GM10248 (cell line): ENCODE results near the gene SEMG1.

Source experiments
- CTCF ChIA-PET: fragments of 300-600 bp; sonication (Branson Sonifier 250); formaldehyde crosslinking; extraction: SDS; loops from one replicate; lab custom pipeline; 2021; ENCODE audit warnings: antibody characterized with exemption; lab: Yijun Ruan, JAX
- POLR2A ChIA-PET: fragments of 350-650 bp; sonication (Branson Sonifier 250); formaldehyde crosslinking; extraction: SDS; loops from one replicate; lab custom pipeline; 2020; ENCODE audit warnings: antibody characterized with exemption; lab: Yijun Ruan, JAX
- DNase-seq: peaks from one replicate; pipeline ENCODE4 v3.0.0; 2012; ENCODE audit errors: extremely low spot score
- CTCF ChIP-seq: IDR thresholded peaks from 2 replicates; pipeline ENCODE4 v1.5.1; 2012; ENCODE audit warnings: mild to moderate bottlenecking, low read depth; ENCODE audit errors: extremely low read depth, missing control alignments, control extremely low read depth

Gene SEMG1

GRCh38 chr20:45176526-45177267, 30.1 kb upstream of the SEMG1 start:
- DNase-seq = no peak
- no peak for TF ChIP-seq CTCF
- CTCF ChIA-PET = no interaction called here
- POLR2A ChIA-PET = no interaction called here

- no peak for DNase-seq
- ChIA-PET POLR2A (no interaction called here), CTCF (interaction anchor here (1.0 kb wide), 1 partner anchor 11 kb away, joined by 3 read pairs; no protein-coding TSS in a partner anchor)
- no peak for TF ChIP-seq CTCF
Observed at GRCh38 chr20:45179166-45179565, 27.7 kb upstream of the SEMG1 start.

- ChIA-PET POLR2A (no interaction called here), CTCF (interaction anchor here (1.0 to 1.9 kb wide), 3 partner anchors 17 to 109 kb away, joined by 3 to 4 read pairs (median 4); no protein-coding TSS in a partner anchor)
- no peak for DNase-seq
- TF ChIP-seq CTCF = no peak
Observed at GRCh38 chr20:45181639-45182038, 25.2 kb upstream of the SEMG1 start.

GRCh38 chr20:45183084-45183483, 23.7 kb upstream of the SEMG1 start:
- no peak for DNase-seq
- CTCF ChIA-PET = no interaction called here
- POLR2A ChIA-PET = no interaction called here
- no peak for TF ChIP-seq CTCF

- no peak for TF ChIP-seq CTCF
- ChIA-PET CTCF (interaction anchor here (1.0 to 1.1 kb wide), 3 partner anchors 11 to 103 kb away, joined by 3 to 5 read pairs (median 4); partner anchors contain the start of gene PI3), POLR2A (no interaction called here)
- no peak for DNase-seq
Observed at GRCh38 chr20:45187693-45188092, 19.1 kb upstream of the SEMG1 start.

- ChIA-PET CTCF (no interaction called here), POLR2A (no interaction called here)
- TF ChIP-seq CTCF = no peak
- DNase-seq = no peak
Observed at GRCh38 chr20:45189067-45189609, 17.7 kb upstream of the SEMG1 start.
